Measurements from ENCODE around the gene AP3M1.

AP3M1 gene

GRCh38 chr10:74156919-74157289 lies 6.3 kb upstream of the AP3M1 start:
- no peak for TF ChIP-seq TOX (CRISPR knock-in tag; IDR thresholded peaks at IDR 0.05; ENCODE audit: borderline replicate concordance)
- no peak for TF ChIP-seq ESRRG (CRISPR knock-in tag; IDR thresholded peaks at IDR 0.05)
- no peak for TF ChIP-seq PATZ1 (CRISPR knock-in tag; IDR thresholded peaks at IDR 0.05; ENCODE audit: borderline replicate concordance)
- no peak for TF ChIP-seq BACH2 (CRISPR knock-in tag; IDR thresholded peaks at IDR 0.05; ENCODE audit: borderline replicate concordance)
- ATAC-seq = no peak

GRCh38 chr10:74153676-74154075 lies 3.0 kb upstream of the AP3M1 start:
- TF ChIP-seq TSHZ2 (CRISPR knock-in tag; IDR thresholded peaks at IDR 0.05) (no peak), RARB (CRISPR knock-in tag; IDR thresholded peaks at IDR 0.05) (no peak), SNAI2 (CRISPR knock-in tag; IDR thresholded peaks at IDR 0.05) (no peak), ARNTL (CRISPR knock-in tag; IDR thresholded peaks at IDR 0.05; ENCODE audit: borderline replicate concordance, low read depth) (no peak), CSDC2 (CRISPR knock-in tag; IDR thresholded peaks at IDR 0.05) (no peak), OSR1 (CRISPR knock-in tag; IDR thresholded peaks at IDR 0.05) (no peak), CREB5 (CRISPR knock-in tag; IDR thresholded peaks at IDR 0.05; ENCODE audit: low read depth) (no peak), PPARA (CRISPR knock-in tag; IDR thresholded peaks at IDR 0.05; ENCODE audit: borderline replicate concordance) (no peak), POU6F1 (CRISPR knock-in tag; IDR thresholded peaks at IDR 0.05; ENCODE audit: borderline replicate concordance, low read depth) (no peak), TOX (CRISPR knock-in tag; IDR thresholded peaks at IDR 0.05; ENCODE audit: borderline replicate concordance) (no peak), ZFP3 (CRISPR knock-in tag; IDR thresholded peaks at IDR 0.05) (no peak), TCF4 (CRISPR knock-in tag; IDR thresholded peaks at IDR 0.05; ENCODE audit: borderline replicate concordance) (no peak)

GRCh38 chr10:74153123-74153522 lies 2.5 kb upstream of the AP3M1 start:
- TF ChIP-seq ISL1 (CRISPR knock-in tag; IDR thresholded peaks at IDR 0.05) (no peak), ZNF70 (CRISPR knock-in tag; IDR thresholded peaks at IDR 0.05) (no peak), ZFP3 (CRISPR knock-in tag; IDR thresholded peaks at IDR 0.05) (no peak), ESRRG (CRISPR knock-in tag; IDR thresholded peaks at IDR 0.05) (no peak), RARB (CRISPR knock-in tag; IDR thresholded peaks at IDR 0.05) (no peak), TOX (CRISPR knock-in tag; IDR thresholded peaks at IDR 0.05; ENCODE audit: borderline replicate concordance) (no peak), CSRNP3 (CRISPR knock-in tag; IDR thresholded peaks at IDR 0.05) (no peak)
- ATAC-seq = no peak

More at GRCh38 chr10:74153676-74154075, 3.0 kb upstream of the AP3M1 start:
- ATAC-seq = no peak
